Bronchial epithelial cell (primary cell): ENCODE results near the gene RAET1E. TPM values are rescaled to one million over a fixed set of nuclear protein-coding genes. Genes with fewer than 3 reads are reported as not detected.
"Not testable (repeated sequence)": the region's sequence is repeated elsewhere in the genome, so short reads cannot be mapped to it uniquely, and the experiment has no call there.

Source experiments
- DNase-seq: peaks from one replicate; pipeline ENCODE4 v3.0.0-alpha.2; 2010; ENCODE audit warnings: low read depth
- FAIRE-seq: peaks from 2 replicates; lab custom pipeline; 2011; peaks lifted over from hg19 to GRCh38; lab: Jason Lieb, UNC
- H3K27me3 ChIP-seq: 2 replicates; pipeline ENCODE4 v1.5.1; 2011; ENCODE audit warnings: low read length; ENCODE audit not compliant: control insufficient read depth, insufficient read depth
- H3K36me3 ChIP-seq: 2 replicates; pipeline ENCODE4 v1.5.1; 2011; ENCODE audit warnings: low read length; ENCODE audit not compliant: control insufficient read depth, insufficient read depth
- H3K4me3 ChIP-seq: 2 replicates; pipeline ENCODE4 v1.5.1; 2011; ENCODE audit warnings: mild to moderate bottlenecking, low read depth, low read length, control low read depth
- total RNA-seq: library from RNA; depleted of rRNA; stranded (reverse); fragments of >200 nt; gene quantifications from 2 replicates; pipeline ENCODE4 v1.2.1, GENCODE V29; 2014
- TF ChIP-seq, protein P1 (sequence below): IDR thresholded peaks from 2 replicates; pipeline ENCODE4 v1.5.1; 2011; ENCODE audit warnings: mild to moderate bottlenecking, moderate library complexity, low read length, control low read depth, inconsistent platforms; ENCODE audit not compliant: insufficient read depth, severe bottlenecking

Gene RAET1E
- total RNA-seq, 1 donor from 2014 or later = 19.0 TPM

DNA sequence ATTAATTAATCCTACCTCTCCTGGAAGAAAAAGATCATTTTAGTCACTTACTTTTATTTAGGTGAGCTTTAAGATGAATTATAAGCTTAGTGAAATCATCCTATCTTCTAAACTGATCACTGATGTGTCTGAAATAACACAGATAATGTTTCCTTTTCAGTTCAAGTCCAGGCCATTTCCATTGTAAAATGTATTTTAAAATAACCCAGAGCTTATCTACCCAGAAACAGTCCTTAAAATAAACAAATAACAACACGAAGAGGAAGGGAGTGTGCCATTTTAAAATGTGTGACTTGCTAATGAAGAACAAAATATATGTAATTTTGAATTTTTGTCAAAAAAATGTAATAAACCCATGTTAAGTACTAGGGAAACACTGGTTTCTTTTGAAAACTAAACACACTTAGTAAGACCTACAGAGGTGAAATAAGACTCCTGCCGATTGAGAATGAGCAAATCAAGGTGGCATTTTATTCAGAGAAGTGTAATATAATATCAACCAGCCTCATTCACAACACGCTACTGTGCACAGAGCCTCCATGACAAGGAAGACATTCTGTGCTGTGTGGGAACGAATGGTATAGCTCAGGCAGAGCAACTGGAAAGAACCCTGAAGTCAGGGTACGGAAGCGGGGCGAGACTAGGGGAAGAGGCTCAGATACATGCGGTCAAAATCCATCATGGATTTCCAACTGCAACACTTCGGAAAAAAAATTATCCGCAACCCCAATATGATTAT, 41.5 kb downstream of the RAET1E start:
- Histone ChIP-seq H3K27me3 (no peaks in the 10 kb centered on the region), H3K4me3 (peak overlapping the region; percentile 34), H3K36me3 (peaks cover 1% of the 10 kb centered on the region)
- DNase-seq (peak; percentile 48), FAIRE-seq (no peak)
- TF ChIP-seq, protein P1, sequence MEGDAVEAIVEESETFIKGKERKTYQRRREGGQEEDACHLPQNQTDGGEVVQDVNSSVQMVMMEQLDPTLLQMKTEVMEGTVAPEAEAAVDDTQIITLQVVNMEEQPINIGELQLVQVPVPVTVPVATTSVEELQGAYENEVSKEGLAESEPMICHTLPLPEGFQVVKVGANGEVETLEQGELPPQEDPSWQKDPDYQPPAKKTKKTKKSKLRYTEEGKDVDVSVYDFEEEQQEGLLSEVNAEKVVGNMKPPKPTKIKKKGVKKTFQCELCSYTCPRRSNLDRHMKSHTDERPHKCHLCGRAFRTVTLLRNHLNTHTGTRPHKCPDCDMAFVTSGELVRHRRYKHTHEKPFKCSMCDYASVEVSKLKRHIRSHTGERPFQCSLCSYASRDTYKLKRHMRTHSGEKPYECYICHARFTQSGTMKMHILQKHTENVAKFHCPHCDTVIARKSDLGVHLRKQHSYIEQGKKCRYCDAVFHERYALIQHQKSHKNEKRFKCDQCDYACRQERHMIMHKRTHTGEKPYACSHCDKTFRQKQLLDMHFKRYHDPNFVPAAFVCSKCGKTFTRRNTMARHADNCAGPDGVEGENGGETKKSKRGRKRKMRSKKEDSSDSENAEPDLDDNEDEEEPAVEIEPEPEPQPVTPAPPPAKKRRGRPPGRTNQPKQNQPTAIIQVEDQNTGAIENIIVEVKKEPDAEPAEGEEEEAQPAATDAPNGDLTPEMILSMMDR = no peak

DNA sequence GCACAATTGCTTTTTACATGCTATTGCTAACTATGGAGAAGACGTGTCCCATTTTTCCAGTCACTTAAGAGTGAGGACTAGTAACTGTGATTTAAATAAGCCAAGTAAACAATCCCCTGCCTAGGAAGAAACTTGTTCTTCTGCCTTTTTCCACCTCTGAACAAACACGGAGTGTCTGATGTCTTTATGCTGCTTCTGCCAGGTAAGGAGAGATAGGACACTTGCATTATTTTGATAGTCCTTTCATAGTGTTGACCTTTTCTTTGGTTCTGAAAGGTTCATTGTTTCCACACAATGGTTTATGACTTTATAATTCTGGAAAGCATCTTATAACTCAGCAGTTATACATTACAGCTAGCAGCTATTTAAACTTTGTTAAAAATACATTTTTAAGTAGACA, 42.2 kb downstream of the RAET1E start:
- H3K27me3 ChIP-seq = no peaks in the 10 kb centered on the region
- DNase-seq (peak; percentile 38), FAIRE-seq (no peak)
- peak overlapping the region; percentile 34 for H3K4me3 ChIP-seq
- TF ChIP-seq, protein P1 = no peak
- H3K36me3 ChIP-seq = peaks cover 5% of the 10 kb centered on the region

DNA sequence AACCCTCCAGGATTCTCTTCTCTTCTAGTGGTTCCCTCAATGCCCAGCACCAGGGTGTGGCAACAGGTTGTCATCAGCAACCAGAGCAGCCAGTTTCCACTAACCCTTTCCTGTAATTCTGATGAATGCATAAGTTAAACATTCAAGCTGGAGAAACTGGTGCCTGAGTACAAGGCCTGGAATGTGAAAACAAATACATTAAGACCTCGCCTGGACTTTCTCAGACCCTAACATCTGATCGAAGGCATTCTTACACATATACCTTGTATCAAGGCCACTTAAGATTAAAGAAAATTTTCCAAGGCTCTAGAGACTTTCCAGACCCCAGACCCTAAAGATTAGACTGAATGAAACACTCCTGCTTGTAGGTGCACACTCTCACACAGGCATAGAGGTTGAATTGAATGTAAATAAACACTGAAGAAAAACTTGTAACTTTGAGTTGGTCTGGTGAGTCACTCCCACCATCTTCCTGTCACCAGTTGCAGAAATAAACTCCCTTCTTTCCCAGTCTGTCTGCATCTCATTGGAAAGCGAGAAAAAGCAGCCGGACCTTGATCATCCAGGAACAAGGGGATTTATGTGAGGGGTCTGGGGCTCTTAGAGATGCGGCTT, 42.8 kb downstream of the RAET1E start:
- DNase-seq = peak; percentile 98

DNA sequence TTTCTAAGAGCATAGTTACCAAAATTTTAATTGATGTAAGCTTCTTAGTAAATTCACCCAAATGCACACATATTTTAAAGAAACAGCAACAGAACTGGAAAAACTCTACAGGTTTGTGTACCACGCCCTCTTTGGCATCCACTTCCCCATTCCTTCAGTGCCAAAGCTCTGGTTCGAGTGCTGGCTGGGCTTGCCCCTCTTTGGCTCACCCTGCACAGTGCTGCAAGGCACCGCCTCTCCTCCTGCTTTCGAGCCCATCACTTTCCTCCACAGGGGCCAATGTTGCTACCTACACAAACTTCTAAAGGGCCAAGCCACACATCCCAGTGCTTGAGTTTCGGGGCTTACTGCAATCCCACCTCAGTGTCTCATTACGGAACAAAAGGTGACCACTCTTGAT, 43.4 kb downstream of the RAET1E start:
- no peak for FAIRE-seq
- H3K36me3 ChIP-seq = peaks cover 7% of the 10 kb centered on the region
- TF ChIP-seq, protein P1 = no peak
- H3K27me3 ChIP-seq = no peaks in the 10 kb centered on the region
- H3K4me3 ChIP-seq = peak overlapping the region; percentile 1
- peak; percentile 80 for DNase-seq

More for the DNA sequence above, 42.8 kb downstream of the RAET1E start:
- TF ChIP-seq, protein P1 = no peak
- Histone ChIP-seq H3K36me3 (peaks cover 5% of the 10 kb centered on the region), H3K4me3 (peak overlapping the region; percentile 34), H3K27me3 (no peaks in the 10 kb centered on the region)
- no peak for FAIRE-seq

DNA sequence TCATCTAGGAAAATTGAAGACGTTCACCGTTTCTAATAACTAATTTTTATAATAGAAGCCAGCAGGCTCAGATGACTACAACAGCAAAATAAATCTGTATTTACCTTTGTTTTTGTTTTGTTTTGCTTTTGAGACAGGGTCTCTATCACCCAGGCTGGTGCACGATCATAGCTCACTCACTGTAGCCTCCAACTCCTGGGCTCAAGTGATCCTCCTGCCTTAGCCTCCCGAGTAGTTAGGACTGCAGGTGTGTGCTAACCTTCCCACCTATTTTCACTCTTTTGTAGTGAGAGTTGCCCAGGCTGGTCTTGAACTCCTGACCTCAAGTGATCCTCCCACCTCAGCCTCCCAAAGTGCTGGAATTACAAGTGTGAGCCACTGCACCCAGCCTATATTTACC, 43.9 kb downstream of the RAET1E start:
- H3K27me3 ChIP-seq, H3K36me3 ChIP-seq, FAIRE-seq, DNase-seq, H3K4me3 ChIP-seq: not testable (repeated sequence)

DNA sequence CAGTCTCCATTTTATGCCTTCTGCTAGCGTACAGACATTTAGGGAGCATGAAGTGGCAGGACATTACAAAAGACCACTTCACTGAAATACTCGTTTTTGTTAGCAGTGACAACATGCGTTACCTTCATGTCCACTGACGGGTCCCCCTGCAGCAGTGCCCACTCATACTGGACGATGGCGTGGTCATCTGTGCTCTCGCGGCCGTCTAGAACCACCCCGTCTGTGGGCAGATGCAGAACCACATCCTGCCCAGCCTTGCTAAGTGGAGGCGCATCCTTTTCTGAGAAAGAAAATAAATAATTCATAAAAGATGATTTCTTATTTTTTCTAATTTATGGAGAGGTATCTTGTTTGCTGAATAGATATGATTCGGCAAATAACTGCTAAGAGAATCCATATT, 45.0 kb downstream of the RAET1E start:
- TF ChIP-seq, protein P1 = no peak
- Histone ChIP-seq H3K36me3 (peaks cover 7% of the 10 kb centered on the region), H3K27me3 (no peaks in the 10 kb centered on the region), H3K4me3 (no peak overlapping the region)
- DNase-seq (no peak), FAIRE-seq (no peak)
